Measurements from ENCODE around the gene RAB1B. TPM values are rescaled to one million over a fixed set of nuclear protein-coding genes. Genes with fewer than 3 reads are reported as not detected.

RAB1B gene
- total and polyA plus RNA-seq, 10 of the 15 experiments (the other 5 are each of a cell fraction or from before 2014, with no cell fraction given) = 10.4 to 193 (median 96.9) TPM

DNA sequence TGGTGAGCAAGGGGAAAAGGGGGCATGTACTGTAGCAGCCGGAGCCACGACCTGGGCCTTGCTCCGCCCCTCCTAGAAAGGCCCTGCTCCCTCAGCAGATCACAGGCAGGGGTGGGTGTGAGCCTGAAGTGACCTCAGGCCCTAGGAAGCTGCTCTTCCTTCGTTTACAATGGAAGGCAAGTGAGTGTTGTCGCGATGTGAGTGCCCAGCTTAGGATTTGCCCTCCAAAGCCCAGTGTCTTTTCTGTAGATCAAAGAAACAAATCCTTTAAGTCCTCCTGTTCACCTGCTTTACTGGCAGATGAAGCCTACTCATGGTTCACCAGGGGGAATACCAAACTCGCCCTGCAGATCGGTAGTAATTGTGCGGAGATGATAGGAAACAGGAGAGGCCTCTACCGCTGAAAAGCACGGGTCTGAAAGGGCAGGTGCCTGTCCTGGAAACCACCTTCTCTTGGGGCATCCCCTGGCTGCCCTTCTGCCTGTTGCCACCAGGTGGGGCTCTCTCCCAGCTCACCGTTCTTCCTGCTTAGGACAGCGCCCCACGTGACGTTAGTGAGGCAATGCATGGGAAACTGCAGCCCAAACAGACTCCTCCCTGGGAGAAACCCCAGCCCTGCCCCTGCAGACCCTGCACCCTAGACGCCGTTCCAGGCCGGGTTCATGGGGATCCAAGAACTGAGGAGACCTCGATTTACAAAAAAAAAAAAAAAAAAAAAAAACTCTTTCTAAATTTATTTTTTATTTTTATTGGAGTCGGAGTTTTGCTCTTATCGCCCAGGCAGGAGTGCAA, 45.9 kb upstream of the RAB1B start (continued):
- TF ChIP-seq, protein P1, sequence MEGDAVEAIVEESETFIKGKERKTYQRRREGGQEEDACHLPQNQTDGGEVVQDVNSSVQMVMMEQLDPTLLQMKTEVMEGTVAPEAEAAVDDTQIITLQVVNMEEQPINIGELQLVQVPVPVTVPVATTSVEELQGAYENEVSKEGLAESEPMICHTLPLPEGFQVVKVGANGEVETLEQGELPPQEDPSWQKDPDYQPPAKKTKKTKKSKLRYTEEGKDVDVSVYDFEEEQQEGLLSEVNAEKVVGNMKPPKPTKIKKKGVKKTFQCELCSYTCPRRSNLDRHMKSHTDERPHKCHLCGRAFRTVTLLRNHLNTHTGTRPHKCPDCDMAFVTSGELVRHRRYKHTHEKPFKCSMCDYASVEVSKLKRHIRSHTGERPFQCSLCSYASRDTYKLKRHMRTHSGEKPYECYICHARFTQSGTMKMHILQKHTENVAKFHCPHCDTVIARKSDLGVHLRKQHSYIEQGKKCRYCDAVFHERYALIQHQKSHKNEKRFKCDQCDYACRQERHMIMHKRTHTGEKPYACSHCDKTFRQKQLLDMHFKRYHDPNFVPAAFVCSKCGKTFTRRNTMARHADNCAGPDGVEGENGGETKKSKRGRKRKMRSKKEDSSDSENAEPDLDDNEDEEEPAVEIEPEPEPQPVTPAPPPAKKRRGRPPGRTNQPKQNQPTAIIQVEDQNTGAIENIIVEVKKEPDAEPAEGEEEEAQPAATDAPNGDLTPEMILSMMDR (IDR thresholded peaks at IDR 0.05 in 2 of 3, conservative IDR thresholded peaks at IDR 0.05 in 1 of 3; ENCODE audit: control insufficient read depth in 2 of 3, extremely low read depth in 1 of 3, insufficient read depth in 1 of 3, low read depth in 3 of 3, low read length in 3 of 3) = peak; percentile 100; a peak in 5 of 6 replicates
- TF ChIP-seq CHD1 (IDR thresholded peaks at IDR 0.05; ENCODE audit: low read depth, low read length) = no peak
- no peak; the same call in 1 of the 2 replicates for TF ChIP-seq BRCA1 (IDR thresholded peaks at IDR 0.05; ENCODE audit: low read depth, low read length)
- peak; percentile 84 for TF ChIP-seq CREB1 (IDR thresholded peaks at IDR 0.05; ENCODE audit: low read depth)
- TF ChIP-seq, protein P2, sequence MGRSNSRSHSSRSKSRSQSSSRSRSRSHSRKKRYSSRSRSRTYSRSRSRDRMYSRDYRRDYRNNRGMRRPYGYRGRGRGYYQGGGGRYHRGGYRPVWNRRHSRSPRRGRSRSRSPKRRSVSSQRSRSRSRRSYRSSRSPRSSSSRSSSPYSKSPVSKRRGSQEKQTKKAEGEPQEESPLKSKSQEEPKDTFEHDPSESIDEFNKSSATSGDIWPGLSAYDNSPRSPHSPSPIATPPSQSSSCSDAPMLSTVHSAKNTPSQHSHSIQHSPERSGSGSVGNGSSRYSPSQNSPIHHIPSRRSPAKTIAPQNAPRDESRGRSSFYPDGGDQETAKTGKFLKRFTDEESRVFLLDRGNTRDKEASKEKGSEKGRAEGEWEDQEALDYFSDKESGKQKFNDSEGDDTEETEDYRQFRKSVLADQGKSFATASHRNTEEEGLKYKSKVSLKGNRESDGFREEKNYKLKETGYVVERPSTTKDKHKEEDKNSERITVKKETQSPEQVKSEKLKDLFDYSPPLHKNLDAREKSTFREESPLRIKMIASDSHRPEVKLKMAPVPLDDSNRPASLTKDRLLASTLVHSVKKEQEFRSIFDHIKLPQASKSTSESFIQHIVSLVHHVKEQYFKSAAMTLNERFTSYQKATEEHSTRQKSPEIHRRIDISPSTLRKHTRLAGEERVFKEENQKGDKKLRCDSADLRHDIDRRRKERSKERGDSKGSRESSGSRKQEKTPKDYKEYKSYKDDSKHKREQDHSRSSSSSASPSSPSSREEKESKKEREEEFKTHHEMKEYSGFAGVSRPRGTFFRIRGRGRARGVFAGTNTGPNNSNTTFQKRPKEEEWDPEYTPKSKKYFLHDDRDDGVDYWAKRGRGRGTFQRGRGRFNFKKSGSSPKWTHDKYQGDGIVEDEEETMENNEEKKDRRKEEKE (IDR thresholded peaks at IDR 0.05) = no peak
- TF ChIP-seq HDAC6 (IDR thresholded peaks at IDR 0.05; ENCODE audit: unreplicated experiment) = no peak
- TF ChIP-seq LARP7 (IDR thresholded peaks at IDR 0.05) = peak; percentile 45; the same call in 1 of the 2 replicates
- no peak for TF ChIP-seq SPI1 (IDR thresholded peaks at IDR 0.05; ENCODE audit: borderline replicate concordance, insufficient read depth, low read depth, low read length)
- no peak for TF ChIP-seq GABPA (IDR thresholded peaks at IDR 0.05; ENCODE audit: low read depth)
- TF ChIP-seq WRNIP1 (IDR thresholded peaks at IDR 0.05; ENCODE audit: borderline replicate concordance, low read depth, low read length) = no peak
- TF ChIP-seq, protein P3, sequence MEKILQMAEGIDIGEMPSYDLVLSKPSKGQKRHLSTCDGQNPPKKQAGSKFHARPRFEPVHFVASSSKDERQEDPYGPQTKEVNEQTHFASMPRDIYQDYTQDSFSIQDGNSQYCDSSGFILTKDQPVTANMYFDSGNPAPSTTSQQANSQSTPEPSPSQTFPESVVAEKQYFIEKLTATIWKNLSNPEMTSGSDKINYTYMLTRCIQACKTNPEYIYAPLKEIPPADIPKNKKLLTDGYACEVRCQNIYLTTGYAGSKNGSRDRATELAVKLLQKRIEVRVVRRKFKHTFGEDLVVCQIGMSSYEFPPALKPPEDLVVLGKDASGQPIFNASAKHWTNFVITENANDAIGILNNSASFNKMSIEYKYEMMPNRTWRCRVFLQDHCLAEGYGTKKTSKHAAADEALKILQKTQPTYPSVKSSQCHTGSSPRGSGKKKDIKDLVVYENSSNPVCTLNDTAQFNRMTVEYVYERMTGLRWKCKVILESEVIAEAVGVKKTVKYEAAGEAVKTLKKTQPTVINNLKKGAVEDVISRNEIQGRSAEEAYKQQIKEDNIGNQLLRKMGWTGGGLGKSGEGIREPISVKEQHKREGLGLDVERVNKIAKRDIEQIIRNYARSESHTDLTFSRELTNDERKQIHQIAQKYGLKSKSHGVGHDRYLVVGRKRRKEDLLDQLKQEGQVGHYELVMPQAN (conservative IDR thresholded peaks at IDR 0.05) = no peak
- TF ChIP-seq SMAD1 (IDR thresholded peaks at IDR 0.05; ENCODE audit: low read depth, partially characterized antibody) = peak; percentile 38
- no peak; the same call in 1 of the 2 replicates for TF ChIP-seq TAF1 (IDR thresholded peaks at IDR 0.05; ENCODE audit: borderline replicate concordance, low read depth, low read length)
- TF ChIP-seq, protein P4, sequence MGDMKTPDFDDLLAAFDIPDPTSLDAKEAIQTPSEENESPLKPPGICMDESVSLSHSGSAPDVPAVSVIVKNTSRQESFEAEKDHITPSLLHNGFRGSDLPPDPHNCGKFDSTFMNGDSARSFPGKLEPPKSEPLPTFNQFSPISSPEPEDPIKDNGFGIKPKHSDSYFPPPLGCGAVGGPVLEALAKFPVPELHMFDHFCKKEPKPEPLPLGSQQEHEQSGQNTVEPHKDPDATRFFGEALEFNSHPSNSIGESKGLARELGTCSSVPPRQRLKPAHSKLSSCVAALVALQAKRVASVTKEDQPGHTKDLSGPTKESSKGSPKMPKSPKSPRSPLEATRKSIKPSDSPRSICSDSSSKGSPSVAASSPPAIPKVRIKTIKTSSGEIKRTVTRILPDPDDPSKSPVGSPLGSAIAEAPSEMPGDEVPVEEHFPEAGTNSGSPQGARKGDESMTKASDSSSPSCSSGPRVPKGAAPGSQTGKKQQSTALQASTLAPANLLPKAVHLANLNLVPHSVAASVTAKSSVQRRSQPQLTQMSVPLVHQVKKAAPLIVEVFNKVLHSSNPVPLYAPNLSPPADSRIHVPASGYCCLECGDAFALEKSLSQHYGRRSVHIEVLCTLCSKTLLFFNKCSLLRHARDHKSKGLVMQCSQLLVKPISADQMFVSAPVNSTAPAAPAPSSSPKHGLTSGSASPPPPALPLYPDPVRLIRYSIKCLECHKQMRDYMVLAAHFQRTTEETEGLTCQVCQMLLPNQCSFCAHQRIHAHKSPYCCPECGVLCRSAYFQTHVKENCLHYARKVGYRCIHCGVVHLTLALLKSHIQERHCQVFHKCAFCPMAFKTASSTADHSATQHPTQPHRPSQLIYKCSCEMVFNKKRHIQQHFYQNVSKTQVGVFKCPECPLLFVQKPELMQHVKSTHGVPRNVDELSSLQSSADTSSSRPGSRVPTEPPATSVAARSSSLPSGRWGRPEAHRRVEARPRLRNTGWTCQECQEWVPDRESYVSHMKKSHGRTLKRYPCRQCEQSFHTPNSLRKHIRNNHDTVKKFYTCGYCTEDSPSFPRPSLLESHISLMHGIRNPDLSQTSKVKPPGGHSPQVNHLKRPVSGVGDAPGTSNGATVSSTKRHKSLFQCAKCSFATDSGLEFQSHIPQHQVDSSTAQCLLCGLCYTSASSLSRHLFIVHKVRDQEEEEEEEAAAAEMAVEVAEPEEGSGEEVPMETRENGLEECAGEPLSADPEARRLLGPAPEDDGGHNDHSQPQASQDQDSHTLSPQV (IDR thresholded peaks at IDR 0.05) = peak; percentile 91
- TF ChIP-seq CHD2 (IDR thresholded peaks at IDR 0.05; ENCODE audit: borderline replicate concordance, low read depth, low read length) = peak; percentile 39
- TF ChIP-seq SP1 (IDR thresholded peaks at IDR 0.05; ENCODE audit: low read depth, low read length) = peak; percentile 73
- peak; percentile 62 for TF ChIP-seq POLR2A (IDR thresholded peaks at IDR 0.05; ENCODE audit: low read depth, low read length)
- TF ChIP-seq CBFB (IDR thresholded peaks at IDR 0.05; ENCODE audit: low read depth) = peak; percentile 82
- peak; percentile 54; the same call in 1 of the 2 replicates for TF ChIP-seq MXI1 (IDR thresholded peaks at IDR 0.05; ENCODE audit: low read depth, low read length)
